HCT116 (cell line): Measurements from ENCODE around the gene HPCAL1.

Experiments
- ATF3 ChIP-seq: IDR thresholded peaks from 2 replicates; pipeline ENCODE4 v1.6.1; 2012
- CEBPB ChIP-seq: IDR thresholded peaks from 2 replicates; pipeline ENCODE4 v1.6.1; 2012; ENCODE audit warnings: low read depth
- CTCF ChIP-seq, 3 experiments: fragments of 200-600 bp in 1 of 3; sonication (generic) in 1 of 3; IDR thresholded peaks in 2 of 3; conservative IDR thresholded peaks in 1 of 3; 2 replicates each; pipeline ENCODE4 v1.5.1; 2012 to 2017; ENCODE audit warnings: low read depth in 2 of 3, low read length in 2 of 3, antibody characterized with exemption in 1 of 3, borderline replicate concordance in 1 of 3, control low read depth in 1 of 3, mild to moderate bottlenecking in 1 of 3, mixed read lengths in 1 of 3, mixed run types in 1 of 3, moderate library complexity in 1 of 3; ENCODE audit not compliant: insufficient read depth in 1 of 3
- EZH2 ChIP-seq: fragments of 200-600 bp; sonication (generic); IDR thresholded peaks from 2 replicates; pipeline ENCODE4 v1.6.1; 2017; ENCODE audit warnings: antibody characterized with exemption, mixed run types
- JUND ChIP-seq: IDR thresholded peaks from 2 replicates; pipeline ENCODE4 v1.6.1; 2012
- POLR2A ChIP-seq: IDR thresholded peaks from 2 replicates; pipeline ENCODE4 v1.7.0; 2011; ENCODE audit warnings: borderline replicate concordance; ENCODE audit not compliant: insufficient read depth, insufficient read length; ENCODE audit errors: extremely low read depth
- POLR2AphosphoS5 ChIP-seq: IDR thresholded peaks from 2 replicates; pipeline ENCODE4 v1.6.1; 2011; ENCODE audit warnings: mild to moderate bottlenecking, low read depth, low read length, moderate library complexity
- RAD21 ChIP-seq: IDR thresholded peaks from 2 replicates; pipeline ENCODE4 v1.6.1; 2012; ENCODE audit warnings: low read depth, mild to moderate bottlenecking
- SP1 ChIP-seq: IDR thresholded peaks from 2 replicates; pipeline ENCODE4 v1.6.1; 2012; ENCODE audit warnings: low read depth
- SRF ChIP-seq: IDR thresholded peaks from 2 replicates; pipeline ENCODE4 v1.6.1; 2012; ENCODE audit warnings: low read depth
- TF ChIP-seq, protein P1 (sequence below): IDR thresholded peaks from 2 replicates; pipeline ENCODE4 v1.6.1; 2011; ENCODE audit warnings: mild to moderate bottlenecking, low read length, moderate library complexity; ENCODE audit not compliant: insufficient replicate concordance; ENCODE audit errors: extremely low read depth
- TF ChIP-seq, protein P2 (sequence below): IDR thresholded peaks from 2 replicates; pipeline ENCODE4 v1.6.1; 2012

GRCh38 chr2:10326707-10327594, 24.2 kb downstream of the HPCAL1 start:
- no peak for TF ChIP-seq EZH2
- TF ChIP-seq, protein P1, sequence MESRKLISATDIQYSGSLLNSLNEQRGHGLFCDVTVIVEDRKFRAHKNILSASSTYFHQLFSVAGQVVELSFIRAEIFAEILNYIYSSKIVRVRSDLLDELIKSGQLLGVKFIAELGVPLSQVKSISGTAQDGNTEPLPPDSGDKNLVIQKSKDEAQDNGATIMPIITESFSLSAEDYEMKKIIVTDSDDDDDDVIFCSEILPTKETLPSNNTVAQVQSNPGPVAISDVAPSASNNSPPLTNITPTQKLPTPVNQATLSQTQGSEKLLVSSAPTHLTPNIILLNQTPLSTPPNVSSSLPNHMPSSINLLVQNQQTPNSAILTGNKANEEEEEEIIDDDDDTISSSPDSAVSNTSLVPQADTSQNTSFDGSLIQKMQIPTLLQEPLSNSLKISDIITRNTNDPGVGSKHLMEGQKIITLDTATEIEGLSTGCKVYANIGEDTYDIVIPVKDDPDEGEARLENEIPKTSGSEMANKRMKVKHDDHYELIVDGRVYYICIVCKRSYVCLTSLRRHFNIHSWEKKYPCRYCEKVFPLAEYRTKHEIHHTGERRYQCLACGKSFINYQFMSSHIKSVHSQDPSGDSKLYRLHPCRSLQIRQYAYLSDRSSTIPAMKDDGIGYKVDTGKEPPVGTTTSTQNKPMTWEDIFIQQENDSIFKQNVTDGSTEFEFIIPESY, result no peak
- no peak for TF ChIP-seq CTCF (IDR thresholded peaks at IDR 0.05 in 2 of 3, conservative IDR thresholded peaks at IDR 0.05 in 1 of 3; ENCODE audit: borderline replicate concordance in 1 of 3, insufficient read depth in 1 of 3, low read depth in 2 of 3, low read length in 2 of 3)
- no peak for TF ChIP-seq RAD21
- TF ChIP-seq JUND, result no peak
- no peak for TF ChIP-seq SRF
- TF ChIP-seq POLR2A, result no peak
- TF ChIP-seq SP1, result no peak
- TF ChIP-seq, protein P2, sequence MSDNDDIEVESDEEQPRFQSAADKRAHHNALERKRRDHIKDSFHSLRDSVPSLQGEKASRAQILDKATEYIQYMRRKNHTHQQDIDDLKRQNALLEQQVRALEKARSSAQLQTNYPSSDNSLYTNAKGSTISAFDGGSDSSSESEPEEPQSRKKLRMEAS, result no peak
- TF ChIP-seq CEBPB, result no peak
- TF ChIP-seq ATF3, result no peak
- no peak for TF ChIP-seq POLR2AphosphoS5
